Esophagus mucosa (tissue), 1 donor: Measurements from ENCODE around the gene ZNF630. TPM values are rescaled to one million over a fixed set of nuclear protein-coding genes. Genes with fewer than 3 reads are reported as not detected.
A peak's percentile ranks its signal among the peaks of the same experiment; 100 is the strongest.
"Not testable (repeated sequence)": the region's sequence is repeated elsewhere in the genome, so short reads cannot be mapped to it uniquely, and the experiment has no call there.

Source experiments
- ATAC-seq: fragments of 200-7000 bp; cut with Tn5 transposase; one replicate; pipeline ENCODE4 v1.9.1; 2020
- total RNA-seq: library from RNA; stranded (reverse); gene quantifications from one replicate; pipeline ENCODE4 v1.2.4, GENCODE V29; 2023
- donor health status: DM: yes; HTN: yes; CAD: no.

Gene ZNF630
- total RNA-seq: 1.4 TPM

GRCh38 chrX:48071064-48071985 lies at the start of gene ZNF630:
TSS of gene ZNF630 (minus strand) at chrX:48071640. CDS start at chrX:48066886, 4,754 bp downstream.
- ATAC-seq: peak; percentile 93

- no peak for ATAC-seq
These were observed 36.3 kb upstream of the ZNF630 start for GRCh38 chrX:48107717-48108116.

GRCh38 chrX:48102874-48103374 lies 31.5 kb upstream of the ZNF630 start:
- ATAC-seq: no peak

GRCh38 chrX:48101443-48101842 lies 30.0 kb upstream of the ZNF630 start:
- ATAC-seq: no peak

GRCh38 chrX:48092558-48092957 lies 21.1 kb upstream of the ZNF630 start:
- not testable (repeated sequence) for ATAC-seq

- no peak for ATAC-seq
These were observed 18.7 kb upstream of the ZNF630 start for GRCh38 chrX:48090123-48090522.

GRCh38 chrX:48086082-48086481 lies 14.6 kb upstream of the ZNF630 start:
- peak; percentile 89 for ATAC-seq

GRCh38 chrX:48083706-48084105 lies 12.3 kb upstream of the ZNF630 start:
- no peak for ATAC-seq

GRCh38 chrX:48083212-48083611 lies 11.8 kb upstream of the ZNF630 start:
- ATAC-seq: peak; percentile 59

GRCh38 chrX:48076343-48076742 lies 4.9 kb upstream of the ZNF630 start:
- ATAC-seq: no peak

- no peak for ATAC-seq
These were observed 656 bp upstream of the ZNF630 start for GRCh38 chrX:48071986-48072605.

- ATAC-seq: no peak
These were observed 3.1 kb downstream of the ZNF630 start for GRCh38 chrX:48068096-48068887.

- no peak for ATAC-seq
These were observed 7.2 kb downstream of the ZNF630 start for GRCh38 chrX:48064261-48064660.

- ATAC-seq: no peak
These were observed 12.2 kb downstream of the ZNF630 start for GRCh38 chrX:48059296-48059639.

- no peak for ATAC-seq
These were observed 12.7 kb downstream of the ZNF630 start for GRCh38 chrX:48058621-48059295.

- no peak for ATAC-seq
These were observed 24.6 kb downstream of the ZNF630 start for GRCh38 chrX:48046846-48047245.

- no peak for ATAC-seq
These were observed 25.8 kb downstream of the ZNF630 start for GRCh38 chrX:48045410-48046311.

GRCh38 chrX:48043056-48043455 lies 28.4 kb downstream of the ZNF630 start:
- ATAC-seq: no peak

GRCh38 chrX:48035891-48036290 lies 35.5 kb downstream of the ZNF630 start:
- no peak for ATAC-seq

- ATAC-seq: not testable (repeated sequence)
These were observed 40.7 kb downstream of the ZNF630 start for GRCh38 chrX:48030641-48031173.

GRCh38 chrX:48030237-48030636 lies 41.2 kb downstream of the ZNF630 start:
- no peak for ATAC-seq
